Ishikawa (cell line): ENCODE measurements around the gene AGAP5.

Experiments
- CEBPB ChIP-seq: IDR thresholded peaks from 2 replicates; pipeline ENCODE4 v1.6.1; 2012
- CREB1 ChIP-seq: IDR thresholded peaks from 2 replicates; pipeline ENCODE4 v1.6.1; 2012; ENCODE audit warnings: low read depth
- EGR1 ChIP-seq: IDR thresholded peaks from 2 replicates; pipeline ENCODE4 v1.6.1; 2012
- EP300 ChIP-seq: IDR thresholded peaks from 2 replicates; pipeline ENCODE4 v1.6.1; 2012; ENCODE audit warnings: borderline replicate concordance
- FOXM1 ChIP-seq: IDR thresholded peaks from 2 replicates; pipeline ENCODE4 v1.6.1; 2012; ENCODE audit warnings: low read depth, borderline replicate concordance
- MAX ChIP-seq: IDR thresholded peaks from 2 replicates; pipeline ENCODE4 v1.6.1; 2012
- NFIC ChIP-seq: IDR thresholded peaks from 2 replicates; pipeline ENCODE4 v1.6.1; 2012
- RAD21 ChIP-seq: IDR thresholded peaks from 2 replicates; pipeline ENCODE4 v1.6.1; 2012; ENCODE audit warnings: low read depth
- REST ChIP-seq: IDR thresholded peaks from 2 replicates; pipeline ENCODE4 v1.6.1; 2012; ENCODE audit warnings: low read depth, mild to moderate bottlenecking
- TAF1 ChIP-seq: IDR thresholded peaks from 2 replicates; pipeline ENCODE4 v1.6.1; 2012; ENCODE audit warnings: low read depth, mild to moderate bottlenecking
- TCF12 ChIP-seq: IDR thresholded peaks from 2 replicates; pipeline ENCODE4 v1.6.1; 2012; ENCODE audit warnings: low read depth
- TEAD4 ChIP-seq: IDR thresholded peaks from 2 replicates; pipeline ENCODE4 v1.6.1; 2012
- USF1 ChIP-seq: IDR thresholded peaks from 2 replicates; pipeline ENCODE4 v1.6.1; 2012
- YY1 ChIP-seq: IDR thresholded peaks from 2 replicates; pipeline ENCODE4 v1.6.1; 2012; ENCODE audit warnings: low read depth

- TF ChIP-seq FOXM1 (no peak), NFIC (no peak), REST (no peak), USF1 (no peak), EP300 (no peak), YY1 (no peak), RAD21 (peak; percentile 55), MAX (no peak), CEBPB (no peak), TAF1 (no peak), CREB1 (no peak), TEAD4 (no peak), TCF12 (no peak), EGR1 (no peak)
Measured at GRCh38 chr10:73653701-73654100, 44.2 kb downstream of the AGAP5 start.
